ENCODE results near the gene GPI. TPM values are rescaled to one million over a fixed set of nuclear protein-coding genes. Genes with fewer than 3 reads are reported as not detected.
A peak's percentile ranks its signal among the peaks of the same experiment; 100 is the strongest.
"Not testable (repeated sequence)": the region's sequence is repeated elsewhere in the genome, so short reads cannot be mapped to it uniquely, and the experiment has no call there.

The GPI gene
- 829 and 893 TPM in 2 replicates for total RNA-seq (2014; rRNA removed; shearing (Covaris generic); ENCODE audit: low replicate concordance)

DNA sequence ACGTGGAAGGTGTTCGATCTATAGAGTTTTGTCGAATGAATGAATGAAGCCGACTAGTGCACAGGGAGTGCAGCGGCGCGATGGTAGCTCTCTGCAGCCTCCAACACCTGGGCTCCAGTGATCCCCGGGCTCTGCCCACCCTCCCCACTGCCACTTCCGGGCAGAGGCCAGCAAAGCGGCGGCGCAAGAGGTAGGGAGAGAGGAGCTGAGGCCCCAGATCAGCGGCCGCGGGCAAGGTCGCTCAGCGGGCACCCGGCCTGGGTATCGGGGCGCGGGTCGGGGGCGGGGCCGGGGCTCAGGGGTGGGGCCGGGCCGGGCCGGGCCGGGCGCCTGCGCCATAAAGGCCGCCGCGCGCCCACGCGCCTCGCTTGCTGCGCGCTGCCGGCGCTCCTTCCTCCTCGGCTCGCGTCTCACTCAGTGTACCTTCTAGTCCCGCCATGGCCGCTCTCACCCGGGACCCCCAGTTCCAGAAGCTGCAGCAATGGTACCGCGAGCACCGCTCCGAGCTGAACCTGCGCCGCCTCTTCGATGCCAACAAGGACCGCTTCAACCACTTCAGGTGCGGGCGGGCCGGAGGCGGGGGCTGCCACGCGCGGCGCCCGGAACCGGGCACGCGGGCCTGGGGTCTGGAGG is at the start of gene GPI:
TSS of gene GPI (plus strand) at position 367 of the 633 bp plus-strand sequence. CDS start at position 438, 71 bp downstream.
- peak; percentile 73 for DNase-seq (ENCODE audit: low read depth)
- in situ Hi-C loops (cut with HindIII; ENCODE audit: low pct_unique_long_range_greater_than_20kb, low sequenced_read_pairs): loop anchor here (10.0 kb wide), 1 partner anchor 80 kb away; no protein-coding TSS in a partner anchor

DNA sequence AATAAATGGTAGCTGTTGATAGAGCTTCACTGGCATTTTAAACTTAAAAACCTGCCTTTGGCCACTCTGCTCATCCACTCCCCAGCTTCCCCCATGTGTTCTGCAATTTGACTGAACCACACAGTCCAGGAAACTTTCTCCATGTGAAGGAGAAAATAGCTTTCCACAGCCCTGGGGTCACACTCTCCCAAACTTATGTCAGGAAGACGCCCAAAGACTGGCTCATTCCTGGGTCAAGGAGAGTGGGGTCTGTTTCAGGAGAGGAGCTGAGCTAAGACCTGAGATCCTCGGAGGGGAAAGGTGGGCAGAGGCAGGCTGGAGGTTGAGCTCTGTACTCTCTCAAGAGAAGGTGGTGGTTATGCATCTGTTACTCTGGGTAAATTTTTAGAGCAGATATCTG is 48.7 kb upstream of the GPI start:
- in situ Hi-C loops (cut with HindIII; ENCODE audit: low pct_unique_long_range_greater_than_20kb, low sequenced_read_pairs): no loop called here
- no peak for DNase-seq (ENCODE audit: low read depth)

DNA sequence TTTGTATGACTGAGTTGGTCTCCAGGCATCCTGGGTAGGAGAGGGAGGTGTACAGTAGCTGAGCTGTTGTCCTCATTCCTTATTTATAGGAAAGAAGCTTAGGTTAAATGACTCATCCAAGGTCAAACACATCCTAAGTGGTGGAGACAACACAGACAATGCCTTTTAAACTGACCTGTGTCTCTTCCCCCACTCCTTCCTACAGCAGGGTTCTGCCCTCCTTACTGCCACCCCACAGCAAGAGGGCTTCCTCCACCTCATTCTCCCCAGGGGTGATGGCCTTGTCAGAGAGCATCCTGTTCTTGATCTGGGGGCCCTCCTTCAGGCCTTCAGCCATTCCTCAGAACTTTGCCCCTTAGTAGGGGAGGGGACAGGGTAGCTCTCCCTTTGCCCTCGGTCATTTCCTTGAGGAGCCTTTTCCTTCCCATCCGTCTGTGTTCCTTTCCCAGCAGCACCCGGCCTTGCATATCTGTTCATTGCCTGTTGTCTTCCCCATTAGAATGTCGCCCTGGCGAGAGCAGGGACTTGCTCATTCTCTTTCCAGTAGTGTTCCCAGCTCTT is 48.2 kb upstream of the GPI start:
- in situ Hi-C loops (cut with HindIII; ENCODE audit: low pct_unique_long_range_greater_than_20kb, low sequenced_read_pairs): no loop called here
- DNase-seq (ENCODE audit: low read depth): no peak

DNA sequence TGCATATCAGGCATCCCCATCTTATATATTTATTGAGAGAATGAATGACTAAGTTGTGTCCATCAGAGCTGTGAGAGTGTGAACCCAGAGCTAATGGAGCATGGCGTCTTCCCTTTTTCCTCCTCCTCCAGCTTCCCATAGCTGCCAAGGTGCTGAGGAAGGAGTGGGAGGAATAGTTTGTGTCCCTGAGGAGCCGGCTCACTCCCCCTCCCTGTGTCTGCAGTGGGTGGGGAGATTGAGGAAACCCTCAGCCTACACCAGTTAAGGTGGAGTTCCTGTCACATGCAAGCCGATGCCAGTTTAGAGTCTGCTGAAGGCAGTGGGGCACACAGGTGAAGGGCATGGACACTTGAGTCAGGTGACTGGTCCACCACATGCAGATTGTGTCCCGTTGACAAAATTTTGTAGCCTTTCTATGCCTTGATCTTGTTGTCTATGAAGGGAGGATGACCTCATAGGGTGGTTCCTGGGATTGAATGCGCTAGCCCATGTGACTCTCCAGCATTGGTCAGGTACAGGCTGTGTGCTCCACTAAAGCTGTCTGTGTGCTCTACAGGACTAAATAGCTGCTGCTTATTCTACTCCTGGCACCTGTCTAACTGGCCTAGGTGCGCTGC is 47.6 kb upstream of the GPI start:
- in situ Hi-C loops (cut with HindIII; ENCODE audit: low pct_unique_long_range_greater_than_20kb, low sequenced_read_pairs): no loop called here
- DNase-seq (ENCODE audit: low read depth): peak; percentile 75

DNA sequence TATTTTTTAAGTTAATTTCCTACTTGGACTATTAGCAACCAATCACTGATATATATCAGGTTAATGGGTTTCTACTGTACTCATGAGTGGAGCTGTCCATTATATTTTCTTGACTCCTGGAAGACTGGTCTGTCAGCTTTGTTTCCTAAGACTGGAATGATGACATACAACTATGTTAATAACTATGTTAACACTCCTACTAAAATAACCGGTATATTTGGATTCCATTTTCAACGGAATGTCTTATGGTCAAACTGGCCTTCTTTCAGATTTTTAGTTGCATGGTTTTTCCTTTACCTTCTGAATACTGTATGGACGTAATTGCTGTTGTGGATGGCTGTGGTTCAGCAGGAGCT is 45.8 kb upstream of the GPI start:
- no peak for DNase-seq (ENCODE audit: low read depth)
- in situ Hi-C loops (cut with HindIII; ENCODE audit: low pct_unique_long_range_greater_than_20kb, low sequenced_read_pairs): no loop called here

DNA sequence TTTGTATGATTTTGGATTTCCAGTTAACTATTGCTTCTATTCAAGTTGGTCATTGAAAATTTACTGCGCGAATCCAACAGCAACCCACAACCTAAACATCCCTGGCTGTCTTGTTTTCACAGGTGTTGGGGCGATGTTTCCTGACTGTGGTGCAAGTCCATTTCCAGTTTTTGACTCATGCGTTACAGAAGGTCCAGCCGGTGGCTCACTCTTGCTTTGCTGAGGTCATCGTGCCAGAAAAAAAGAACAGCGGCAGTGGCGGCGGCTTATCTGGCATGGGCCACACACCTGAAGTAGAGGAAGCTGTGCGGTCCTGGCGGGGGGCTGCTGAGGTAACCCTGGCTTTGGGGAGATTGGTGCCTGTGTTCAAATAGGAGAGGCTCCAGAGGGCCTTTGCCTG is 45.2 kb upstream of the GPI start:
- DNase-seq (ENCODE audit: low read depth): no peak
- in situ Hi-C loops (cut with HindIII; ENCODE audit: low pct_unique_long_range_greater_than_20kb, low sequenced_read_pairs): no loop called here

DNA sequence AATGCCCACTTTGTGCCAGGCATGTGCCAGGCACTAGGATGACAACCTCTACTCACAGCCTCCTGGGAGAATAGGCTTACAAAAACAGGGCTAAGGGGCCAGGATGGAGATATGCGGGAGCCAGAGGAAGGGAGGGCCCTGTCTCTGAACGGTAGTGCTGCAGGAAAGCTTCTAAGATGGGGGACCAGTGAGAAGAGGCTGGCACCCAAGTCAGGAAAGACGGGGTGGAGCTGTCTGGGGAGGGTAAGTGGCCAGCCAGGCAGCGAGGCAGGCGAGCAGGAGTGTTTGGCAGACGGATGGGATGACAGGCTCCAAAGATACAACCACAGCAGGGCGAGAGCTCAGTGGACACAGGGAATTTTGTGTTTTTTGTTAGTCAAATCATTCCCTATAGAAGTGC is 44.7 kb upstream of the GPI start:
- DNase-seq (ENCODE audit: low read depth): no peak
- in situ Hi-C loops (cut with HindIII; ENCODE audit: low pct_unique_long_range_greater_than_20kb, low sequenced_read_pairs): no loop called here

DNA sequence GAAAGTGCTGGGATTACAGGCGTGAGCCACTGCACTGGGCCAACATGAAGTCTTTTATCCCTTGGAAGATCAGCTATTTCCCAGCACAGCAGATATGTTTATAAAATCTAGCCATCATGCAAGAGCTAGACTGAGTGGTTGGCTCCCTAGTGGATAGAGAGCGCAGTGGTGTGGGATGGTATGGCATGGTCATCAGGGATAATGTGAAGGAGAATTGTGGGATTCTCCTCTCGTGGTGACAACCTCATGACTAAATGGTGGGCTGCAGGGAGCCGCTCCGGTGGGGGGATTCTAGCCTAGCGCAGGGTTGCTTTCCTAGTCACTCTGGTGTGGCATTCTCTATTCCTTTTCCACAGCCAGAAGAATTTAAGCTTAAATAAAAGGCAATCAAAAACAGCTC is 43.3 kb upstream of the GPI start:
- DNase-seq (ENCODE audit: low read depth): no peak
- in situ Hi-C loops (cut with HindIII; ENCODE audit: low pct_unique_long_range_greater_than_20kb, low sequenced_read_pairs): no loop called here

DNA sequence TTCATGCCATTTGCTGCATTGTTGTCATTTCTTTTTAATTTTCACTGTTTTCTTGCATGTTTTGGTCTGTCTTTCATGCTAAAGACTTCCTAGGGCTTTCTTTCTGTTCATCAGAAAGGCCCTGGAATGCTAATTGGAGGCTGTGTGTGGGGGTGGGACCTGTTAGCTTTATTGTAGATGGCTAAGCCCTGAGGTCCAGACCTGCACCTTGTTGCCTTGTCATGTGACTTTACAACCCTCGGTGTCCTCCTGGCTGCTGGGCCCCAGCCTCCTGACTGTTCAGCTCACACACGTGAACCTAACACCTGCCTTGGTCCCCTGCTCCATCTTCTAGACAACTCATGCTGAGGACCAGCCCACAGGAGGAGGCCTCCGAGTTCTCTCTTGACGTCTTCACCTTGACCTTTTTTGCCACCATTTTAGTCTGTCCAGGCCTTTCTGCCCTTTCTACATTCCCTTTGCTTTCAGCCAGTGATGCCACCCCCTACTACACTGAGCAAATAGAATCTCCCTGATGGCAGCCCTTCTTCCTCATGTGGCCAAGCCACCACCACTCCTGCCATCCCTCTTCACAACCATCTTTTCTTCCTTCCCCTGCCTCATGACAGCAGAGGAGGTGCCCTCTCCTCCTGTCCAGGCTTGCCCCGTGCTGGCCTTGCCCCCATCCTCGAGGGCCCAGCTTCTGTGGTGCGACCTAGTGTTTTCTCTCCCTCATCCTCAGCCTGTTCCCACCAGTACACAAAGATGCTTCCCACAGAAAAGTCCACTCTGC is 41.4 kb upstream of the GPI start:
- in situ Hi-C loops (cut with HindIII; ENCODE audit: low pct_unique_long_range_greater_than_20kb, low sequenced_read_pairs): no loop called here
- no peak for DNase-seq (ENCODE audit: low read depth)

DNA sequence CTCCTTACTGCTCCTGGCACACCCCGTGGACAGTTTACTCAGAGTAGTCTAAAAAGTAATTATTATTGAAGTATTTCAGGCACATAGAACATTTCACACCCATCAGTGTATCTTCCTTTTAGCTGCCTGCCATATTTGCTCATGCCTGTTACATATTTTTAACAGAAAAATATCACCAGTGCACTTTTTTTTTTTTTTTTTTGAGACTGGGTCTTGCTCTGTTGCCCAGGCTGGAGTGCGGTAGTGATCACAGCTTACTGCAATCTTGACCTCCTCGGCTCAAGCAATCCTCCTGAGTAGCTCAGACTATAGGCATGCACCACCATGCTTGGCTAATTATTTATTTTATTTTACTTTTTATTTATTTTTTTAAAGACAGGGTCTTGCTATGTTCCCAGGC is 40.7 kb upstream of the GPI start:
- DNase-seq (ENCODE audit: low read depth): no peak
- in situ Hi-C loops (cut with HindIII; ENCODE audit: low pct_unique_long_range_greater_than_20kb, low sequenced_read_pairs): no loop called here

DNA sequence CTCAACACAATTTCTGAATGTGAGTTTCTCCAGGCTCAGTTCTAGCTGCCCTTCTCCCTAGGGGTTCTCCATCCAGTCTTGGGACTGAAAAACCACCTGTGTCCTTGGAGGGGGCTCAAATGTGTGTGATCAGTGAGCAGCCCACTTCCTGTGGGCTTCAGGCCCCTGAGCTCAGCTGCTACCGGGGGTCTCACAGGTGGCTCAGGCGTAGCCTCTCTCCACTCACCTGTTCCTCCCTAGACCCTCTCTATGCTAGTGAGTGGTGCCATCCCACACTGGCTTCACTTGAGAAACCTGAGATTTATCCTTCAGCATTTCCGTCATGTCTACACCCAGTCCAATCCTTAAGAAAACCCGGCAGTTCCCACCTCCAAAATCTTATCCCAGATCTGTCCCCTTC is 39.8 kb upstream of the GPI start:
- in situ Hi-C loops (cut with HindIII; ENCODE audit: low pct_unique_long_range_greater_than_20kb, low sequenced_read_pairs): no loop called here
- no peak for DNase-seq (ENCODE audit: low read depth)

DNA sequence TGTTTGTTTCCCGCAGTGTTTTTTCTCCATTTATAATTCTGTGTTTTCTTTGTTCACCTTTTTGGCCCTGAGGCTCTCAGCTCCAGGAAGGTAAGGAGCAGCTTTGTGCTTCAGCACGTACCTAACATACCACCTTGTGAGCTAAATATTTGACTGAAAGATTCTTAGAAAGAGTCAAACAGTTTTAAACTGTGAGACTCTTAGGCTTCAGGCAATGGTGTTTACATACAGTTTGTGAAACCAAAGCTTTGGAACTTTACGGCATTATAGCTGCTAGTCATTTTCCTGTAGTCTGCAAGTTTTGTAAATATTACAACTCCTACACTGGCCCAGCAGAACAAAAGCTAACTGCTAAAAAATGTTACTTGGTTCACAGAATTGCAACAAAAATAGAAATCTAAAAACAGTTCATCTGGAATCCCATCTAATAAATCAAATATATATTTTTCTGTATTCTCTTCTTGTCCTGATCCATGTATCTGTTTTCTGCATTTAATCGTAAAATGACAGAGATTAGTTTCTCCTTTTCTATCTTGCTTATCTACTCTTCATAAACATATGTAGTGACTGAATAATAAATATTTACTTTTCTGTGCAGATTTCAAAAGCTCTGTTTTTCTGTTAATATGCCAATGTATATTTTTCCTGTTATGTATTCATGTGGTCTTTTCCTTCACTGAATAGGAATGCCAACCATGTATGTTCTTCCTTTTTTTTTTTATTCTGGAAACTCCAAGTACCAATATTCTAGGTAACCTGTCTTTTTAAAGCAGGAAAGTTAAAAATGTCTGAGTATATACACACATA is 38.8 kb upstream of the GPI start:
- in situ Hi-C loops (cut with HindIII; ENCODE audit: low pct_unique_long_range_greater_than_20kb, low sequenced_read_pairs): no loop called here
- no peak for DNase-seq (ENCODE audit: low read depth)

DNA sequence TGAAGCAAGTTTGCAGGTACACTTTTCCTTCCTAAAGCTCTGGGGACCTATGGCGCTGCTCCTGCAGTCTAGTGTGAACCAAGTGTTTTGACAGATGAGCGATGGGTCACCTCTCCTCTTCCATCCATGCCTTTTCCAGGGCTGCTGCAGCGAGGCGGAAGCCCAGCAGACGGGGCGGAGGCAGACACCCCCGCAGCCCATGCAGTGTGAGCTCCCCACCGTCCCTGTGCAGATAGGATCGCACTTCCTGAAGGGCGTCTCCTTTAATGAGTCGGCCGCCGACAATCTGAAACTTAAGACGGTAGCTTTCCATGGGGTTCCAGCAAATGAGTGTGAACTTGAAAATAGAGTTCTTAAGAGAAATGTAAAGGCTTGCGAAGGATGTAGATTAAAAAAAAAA is 37.1 kb upstream of the GPI start:
- in situ Hi-C loops (cut with HindIII; ENCODE audit: low pct_unique_long_range_greater_than_20kb, low sequenced_read_pairs): no loop called here
- DNase-seq (ENCODE audit: low read depth): no peak

DNA sequence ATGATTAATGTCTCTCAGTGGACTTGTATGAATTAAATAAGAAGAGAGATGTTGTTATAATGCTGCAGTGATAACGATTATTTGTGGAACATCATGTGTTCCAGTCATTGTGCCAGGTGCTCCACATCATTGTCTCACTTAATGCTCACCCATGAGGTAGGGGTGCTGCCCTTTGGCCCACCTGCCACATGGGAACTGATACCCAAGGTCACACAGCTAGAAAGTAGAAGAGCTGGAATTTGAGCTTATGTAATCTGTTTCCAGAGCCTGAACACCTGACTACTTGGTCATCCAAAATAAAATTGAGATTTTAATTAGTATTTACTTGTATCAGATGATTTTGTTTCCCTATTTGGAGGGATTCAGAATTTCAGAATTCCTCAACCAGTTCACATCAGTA is 36.0 kb upstream of the GPI start:
- DNase-seq (ENCODE audit: low read depth): no peak
- in situ Hi-C loops (cut with HindIII; ENCODE audit: low pct_unique_long_range_greater_than_20kb, low sequenced_read_pairs): no loop called here

DNA sequence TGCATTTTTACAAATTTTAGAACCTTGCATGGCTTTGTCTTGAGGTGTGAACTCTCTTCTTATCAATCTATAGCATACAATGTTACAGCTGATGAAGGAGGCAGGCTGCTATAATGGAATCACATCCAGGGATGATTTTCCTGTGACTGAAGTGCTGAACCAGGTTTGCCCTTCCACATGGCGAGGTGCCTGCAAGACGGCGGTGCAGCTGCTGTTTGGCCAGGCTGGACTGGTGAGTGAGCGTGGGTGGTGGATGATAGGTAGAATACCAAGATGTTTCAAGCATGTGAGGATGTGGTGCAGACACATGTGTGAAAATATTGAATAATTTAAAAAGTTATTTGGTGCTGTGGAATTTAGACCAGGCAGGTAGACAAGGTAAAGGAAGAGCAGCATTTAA is 34.9 kb upstream of the GPI start:
- DNase-seq (ENCODE audit: low read depth): no peak

DNA sequence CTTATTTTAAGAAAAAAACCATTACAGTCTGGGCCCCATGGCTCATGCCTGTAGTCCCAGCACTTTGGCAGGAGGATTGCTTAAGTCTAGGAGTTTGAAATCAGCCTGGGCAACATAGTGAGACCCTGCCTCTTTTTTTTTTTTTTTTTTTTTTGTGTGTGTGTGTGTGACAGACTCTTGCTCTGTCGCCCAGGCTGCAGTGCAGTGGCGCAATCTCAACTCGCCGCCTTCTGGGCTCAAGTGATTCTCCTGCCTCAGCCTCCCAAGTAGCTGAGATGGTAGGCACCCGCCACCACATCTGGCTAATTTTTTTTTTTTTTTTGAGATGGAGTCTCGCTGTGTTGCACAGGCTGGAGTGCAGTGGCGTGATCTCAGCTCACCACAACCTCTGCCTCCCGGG is 34.4 kb upstream of the GPI start:
- in situ Hi-C loops (cut with HindIII; ENCODE audit: low pct_unique_long_range_greater_than_20kb, low sequenced_read_pairs): not testable (repeated sequence)

More for the DNA sequence above, 34.9 kb upstream of the GPI start:
- in situ Hi-C loops (cut with HindIII; ENCODE audit: low pct_unique_long_range_greater_than_20kb, low sequenced_read_pairs): no loop called here

DNA sequence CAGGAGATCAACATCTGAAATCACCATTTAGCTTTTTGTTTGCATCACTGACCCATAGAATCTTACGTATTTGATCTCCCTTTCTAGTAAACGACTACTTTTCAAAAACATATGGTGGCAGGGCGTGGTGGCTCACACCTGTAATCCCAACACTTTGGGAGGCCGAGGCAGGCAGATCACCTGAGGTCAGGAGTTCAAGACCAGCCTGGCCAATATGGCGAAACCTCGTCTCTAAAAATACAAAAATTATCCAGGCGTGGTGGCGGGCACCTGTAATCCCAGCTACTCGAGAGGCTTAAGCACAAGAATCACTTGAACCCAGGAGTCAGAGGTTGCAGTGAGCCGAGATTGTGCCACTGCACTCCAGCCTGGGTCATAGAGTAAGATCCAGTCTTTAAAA is 33.4 kb upstream of the GPI start:
- in situ Hi-C loops (cut with HindIII; ENCODE audit: low pct_unique_long_range_greater_than_20kb, low sequenced_read_pairs); DNase-seq (ENCODE audit: low read depth): not testable (repeated sequence)

More for the DNA sequence above, 34.4 kb upstream of the GPI start:
- DNase-seq (ENCODE audit: low read depth): not testable (repeated sequence)

DNA sequence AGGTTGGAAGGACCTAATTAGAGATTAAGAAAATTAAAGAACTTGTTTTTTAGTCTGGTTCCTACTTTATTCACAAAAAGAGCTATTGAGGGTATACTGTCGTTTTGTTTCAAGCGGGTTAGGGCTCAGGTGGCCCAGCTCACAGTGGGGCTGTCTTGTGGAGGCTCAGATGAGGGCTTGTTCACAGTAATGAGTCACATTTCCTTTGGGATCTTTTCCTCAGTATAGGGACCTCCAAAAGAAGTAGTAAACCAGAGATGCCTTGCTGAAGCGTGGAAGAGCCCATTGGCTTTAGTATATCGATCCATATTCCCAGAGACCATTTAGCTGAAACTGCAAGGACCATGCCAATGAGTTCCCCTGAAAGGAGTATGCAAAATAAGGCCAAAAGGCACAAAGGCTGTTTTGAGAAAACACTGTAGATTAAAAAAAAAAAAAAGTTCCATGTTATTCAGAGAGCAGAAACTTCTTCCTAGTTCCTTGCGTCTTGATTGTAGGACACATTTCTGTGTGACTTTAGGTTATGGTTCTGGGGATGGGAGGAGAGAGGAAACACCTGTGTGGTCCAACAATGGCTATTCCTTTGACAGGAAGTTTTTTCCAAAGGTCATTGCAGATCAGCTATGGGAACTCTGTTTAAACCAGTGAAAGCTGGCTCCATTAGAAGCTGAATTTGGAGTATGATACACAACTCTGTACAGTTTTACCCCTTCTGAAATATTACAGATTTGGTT is 32.8 kb upstream of the GPI start:
- DNase-seq (ENCODE audit: low read depth): no peak
- in situ Hi-C loops (cut with HindIII; ENCODE audit: low pct_unique_long_range_greater_than_20kb, low sequenced_read_pairs): no loop called here
